HepG2 (cell line): ENCODE measurements around the gene APRT. TPM values are rescaled to one million over a fixed set of nuclear protein-coding genes. Genes with fewer than 3 reads are reported as not detected.

Source experiments
- ETV5 ChIP-seq: IDR thresholded peaks from 2 replicates; pipeline ENCODE4 v1.6.1; 2018; ENCODE audit warnings: missing biosample characterization, missing genetic modification reagents, inconsistent platforms, borderline replicate concordance
- HNF4A ChIP-seq: sonication (generic); formaldehyde crosslinking; IDR thresholded peaks from 2 replicates; pipeline ENCODE4 v1.4.0; 2020; ENCODE audit warnings: missing genetic modification reagents
- LCORL ChIP-seq, 2 experiments: fragments of 450-650 bp in 1 of 2; sonication (generic) in 1 of 2; formaldehyde crosslinking in 1 of 2; IDR thresholded peaks; 2 replicates each; pipeline versions ENCODE4 v1.5.0 to v1.6.1; 2017 to 2020; ENCODE audit warnings: antibody characterized with exemption in 1 of 2, missing genetic modification reagents in 1 of 2
- RAD51 ChIP-seq: fragments of 450-650 bp; IDR thresholded peaks from 2 replicates; pipeline ENCODE4 v1.6.1; 2016; ENCODE audit warnings: borderline replicate concordance
- SSRP1 ChIP-seq: IDR thresholded peaks from 2 replicates; pipeline ENCODE4 v1.6.1; 2016; ENCODE audit warnings: control low read depth
- TP53 ChIP-seq: sonication (generic); formaldehyde crosslinking; conservative IDR thresholded peaks from 2 replicates; pipeline ENCODE4 v1.4.0; 2020; ENCODE audit warnings: missing genetic modification reagents
- polyA plus RNA-seq, 8 experiments: library from polyadenylated mRNA; depleted of rRNA in 3 of 8; stranded (reverse) in 7 of 8; unstranded in 1 of 8; fragments of >200 nt; fragmentation: Illumina TruSeq in 4 of 8; extraction: Trizol in 4 of 8; gene quantifications; 2 replicates each; pipeline versions ENCODE4 v1.2.1 to v1.2.3, GENCODE V29; 2011 to 2016; ENCODE audit warnings: low read depth in 4 of 8, missing spikeins in 1 of 8, mixed read lengths in 1 of 8; ENCODE audit not compliant: insufficient read depth in 1 of 8
- total RNA-seq, 5 experiments: library from RNA; depleted of rRNA; stranded (reverse); fragments of >200 nt; fragmentation: Illumina TruSeq; extraction: Trizol; gene quantifications; 2 replicates each; pipeline ENCODE4 v1.2.3, GENCODE V29; 2016; ENCODE audit warnings: low read depth in 1 of 5
- TF ChIP-seq, protein P1 (sequence below): IDR thresholded peaks from 2 replicates; pipeline ENCODE4 v1.6.1; 2016; ENCODE audit warnings: missing biosample characterization, missing genetic modification reagents, low read depth
- TF ChIP-seq, protein P2 (sequence below): IDR thresholded peaks from 2 replicates; pipeline ENCODE4 v1.6.1; 2016; ENCODE audit warnings: mild to moderate bottlenecking, missing biosample characterization, missing genetic modification reagents
- TF ChIP-seq, protein P3 (sequence below): sonication (generic); formaldehyde crosslinking; IDR thresholded peaks from 2 replicates; pipeline ENCODE4 v1.4.0; 2020; ENCODE audit warnings: mild to moderate bottlenecking, missing genetic modification reagents
- TF ChIP-seq, protein P4 (sequence below): sonication (generic); formaldehyde crosslinking; IDR thresholded peaks from 2 replicates; pipeline ENCODE4 v1.8.0; 2022; ENCODE audit warnings: missing genetic modification reagents, mild to moderate bottlenecking, inconsistent platforms, borderline replicate concordance

Gene APRT
- total and polyA plus RNA-seq, 2 of the 13 experiments (the other 11 are each of a cell fraction or from before 2014, with no cell fraction given): 155 to 242 TPM

DNA sequence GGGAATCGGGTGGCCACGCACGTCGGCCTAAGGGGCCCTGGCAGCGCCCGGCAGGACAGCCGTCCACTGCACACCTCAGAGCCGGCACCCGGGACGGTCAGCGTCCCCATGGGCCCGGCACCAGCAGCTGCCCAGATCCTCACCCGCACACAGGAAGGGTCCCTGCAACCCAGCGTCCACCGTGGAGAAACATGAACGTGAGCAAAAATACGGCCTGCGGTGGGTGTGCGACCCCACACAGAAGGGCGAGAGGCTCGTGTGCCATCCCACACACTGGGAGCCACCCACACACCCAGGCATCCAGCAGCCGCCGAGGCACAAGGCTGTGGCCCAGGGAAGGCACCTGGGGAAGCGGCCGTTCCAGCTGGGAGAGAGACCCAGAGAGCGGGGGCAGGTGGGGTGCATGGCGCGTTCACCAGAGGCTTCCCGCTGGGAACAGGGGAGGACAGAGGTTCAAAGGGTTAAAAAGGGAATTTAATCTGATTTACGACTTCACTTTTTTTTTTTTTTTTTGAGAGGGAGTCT is 33.1 kb downstream of the APRT start (continued):
- TF ChIP-seq, protein P1, sequence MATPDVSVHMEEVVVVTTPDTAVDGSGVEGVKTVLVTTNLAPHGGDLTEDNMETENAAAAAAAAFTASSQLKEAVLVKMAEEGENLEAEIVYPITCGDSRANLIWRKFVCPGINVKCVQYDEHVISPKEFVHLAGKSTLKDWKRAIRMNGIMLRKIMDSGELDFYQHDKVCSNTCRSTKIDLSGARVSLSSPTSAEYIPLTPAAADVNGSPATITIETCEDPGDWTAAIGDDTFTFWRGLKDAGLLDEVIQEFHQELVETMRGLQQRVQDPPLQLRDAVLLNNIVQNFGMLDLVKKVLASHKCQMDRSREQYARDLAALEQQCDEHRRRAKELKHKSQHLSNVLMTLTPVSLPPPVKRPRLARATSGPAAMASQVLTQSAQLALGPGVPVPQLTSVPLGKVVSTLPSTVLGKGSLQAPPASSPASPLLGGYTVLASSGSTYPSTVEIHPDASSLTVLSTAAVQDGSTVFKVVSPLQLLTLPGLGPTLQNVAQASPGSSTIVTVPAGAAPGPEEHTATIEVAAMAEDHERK: no peak
- TF ChIP-seq RAD51: no peak
- no peak for TF ChIP-seq SSRP1
- no peak for TF ChIP-seq HNF4A (CRISPR knock-in tag)
- TF ChIP-seq, protein P2, sequence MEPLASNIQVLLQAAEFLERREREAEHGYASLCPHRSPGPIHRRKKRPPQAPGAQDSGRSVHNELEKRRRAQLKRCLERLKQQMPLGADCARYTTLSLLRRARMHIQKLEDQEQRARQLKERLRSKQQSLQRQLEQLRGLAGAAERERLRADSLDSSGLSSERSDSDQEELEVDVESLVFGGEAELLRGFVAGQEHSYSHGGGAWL: no peak
- TF ChIP-seq TP53: no peak
- TF ChIP-seq, protein P3, sequence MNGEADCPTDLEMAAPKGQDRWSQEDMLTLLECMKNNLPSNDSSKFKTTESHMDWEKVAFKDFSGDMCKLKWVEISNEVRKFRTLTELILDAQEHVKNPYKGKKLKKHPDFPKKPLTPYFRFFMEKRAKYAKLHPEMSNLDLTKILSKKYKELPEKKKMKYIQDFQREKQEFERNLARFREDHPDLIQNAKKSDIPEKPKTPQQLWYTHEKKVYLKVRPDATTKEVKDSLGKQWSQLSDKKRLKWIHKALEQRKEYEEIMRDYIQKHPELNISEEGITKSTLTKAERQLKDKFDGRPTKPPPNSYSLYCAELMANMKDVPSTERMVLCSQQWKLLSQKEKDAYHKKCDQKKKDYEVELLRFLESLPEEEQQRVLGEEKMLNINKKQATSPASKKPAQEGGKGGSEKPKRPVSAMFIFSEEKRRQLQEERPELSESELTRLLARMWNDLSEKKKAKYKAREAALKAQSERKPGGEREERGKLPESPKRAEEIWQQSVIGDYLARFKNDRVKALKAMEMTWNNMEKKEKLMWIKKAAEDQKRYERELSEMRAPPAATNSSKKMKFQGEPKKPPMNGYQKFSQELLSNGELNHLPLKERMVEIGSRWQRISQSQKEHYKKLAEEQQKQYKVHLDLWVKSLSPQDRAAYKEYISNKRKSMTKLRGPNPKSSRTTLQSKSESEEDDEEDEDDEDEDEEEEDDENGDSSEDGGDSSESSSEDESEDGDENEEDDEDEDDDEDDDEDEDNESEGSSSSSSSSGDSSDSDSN (CRISPR knock-in tag): no peak
- TF ChIP-seq, protein P4, sequence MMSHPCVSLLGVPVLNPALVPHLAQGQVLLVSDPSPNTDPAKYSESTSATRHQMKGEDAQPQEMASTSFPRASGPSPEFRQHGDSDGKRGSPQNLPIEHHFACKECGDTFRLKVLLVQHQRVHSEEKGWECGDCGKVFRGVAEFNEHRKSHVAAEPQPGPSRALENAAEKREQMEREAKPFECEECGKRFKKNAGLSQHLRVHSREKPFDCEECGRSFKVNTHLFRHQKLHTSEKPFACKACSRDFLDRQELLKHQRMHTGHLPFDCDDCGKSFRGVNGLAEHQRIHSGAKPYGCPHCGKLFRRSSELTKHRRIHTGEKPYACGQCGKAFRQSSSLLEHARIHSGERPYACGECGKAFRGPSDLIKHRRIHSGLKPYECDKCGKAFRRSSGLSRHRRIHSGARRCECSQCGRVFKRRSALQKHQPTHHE (CRISPR knock-in tag): no peak
- no peak for TF ChIP-seq LCORL (IDR thresholded peaks at IDR 0.05)
- TF ChIP-seq LCORL (CRISPR knock-in tag; IDR thresholded peaks at IDR 0.05): no peak
- TF ChIP-seq ETV5 (CRISPR knock-in tag): no peak
